Cardiac fibroblast (primary cell): Measurements from ENCODE around the gene AP1AR.

Experiments used
- DNase-seq, 2 donors: peaks; one replicate each; pipeline versions ENCODE4 v3.0.0 to v3.0.0-alpha.2; 2010; ENCODE audit warnings: low read depth in 2 of 2
- H3K4me3 ChIP-seq, 2 donors: replicated peaks in 1 of 2; 1 replicate in 1 of 2; 2 replicates in 1 of 2; pipeline ENCODE4 v1.5.1; 2011; ENCODE audit warnings: low read depth in 2 of 2, low read length in 2 of 2, mild to moderate bottlenecking in 2 of 2, moderate library complexity in 1 of 2
- TF ChIP-seq, protein P1 (sequence below): IDR thresholded peaks from one replicate; pipeline ENCODE4 v1.5.1; 2011; ENCODE audit warnings: low read depth, mild to moderate bottlenecking, low read length, inconsistent platforms

Gene AP1AR

DNA sequence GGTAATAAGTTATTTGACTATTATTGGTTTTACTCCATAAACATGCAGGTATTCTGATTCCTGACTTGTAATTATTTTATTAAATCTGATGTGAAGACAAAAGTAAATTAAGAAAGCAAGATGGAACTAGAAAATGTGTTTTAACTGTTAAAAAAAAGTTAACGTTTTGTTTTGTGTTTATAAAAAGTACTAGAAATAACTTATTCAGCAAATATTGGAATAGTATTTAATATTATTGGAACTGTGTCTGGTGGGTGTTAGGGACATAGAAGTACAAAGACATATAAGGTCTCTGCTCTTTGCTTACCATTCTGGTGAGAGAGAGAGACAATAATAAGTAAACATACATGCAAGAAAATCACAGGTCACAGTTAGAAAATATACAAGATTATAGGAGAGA, 38.5 kb downstream of the AP1AR start:
- TF ChIP-seq, protein P1, sequence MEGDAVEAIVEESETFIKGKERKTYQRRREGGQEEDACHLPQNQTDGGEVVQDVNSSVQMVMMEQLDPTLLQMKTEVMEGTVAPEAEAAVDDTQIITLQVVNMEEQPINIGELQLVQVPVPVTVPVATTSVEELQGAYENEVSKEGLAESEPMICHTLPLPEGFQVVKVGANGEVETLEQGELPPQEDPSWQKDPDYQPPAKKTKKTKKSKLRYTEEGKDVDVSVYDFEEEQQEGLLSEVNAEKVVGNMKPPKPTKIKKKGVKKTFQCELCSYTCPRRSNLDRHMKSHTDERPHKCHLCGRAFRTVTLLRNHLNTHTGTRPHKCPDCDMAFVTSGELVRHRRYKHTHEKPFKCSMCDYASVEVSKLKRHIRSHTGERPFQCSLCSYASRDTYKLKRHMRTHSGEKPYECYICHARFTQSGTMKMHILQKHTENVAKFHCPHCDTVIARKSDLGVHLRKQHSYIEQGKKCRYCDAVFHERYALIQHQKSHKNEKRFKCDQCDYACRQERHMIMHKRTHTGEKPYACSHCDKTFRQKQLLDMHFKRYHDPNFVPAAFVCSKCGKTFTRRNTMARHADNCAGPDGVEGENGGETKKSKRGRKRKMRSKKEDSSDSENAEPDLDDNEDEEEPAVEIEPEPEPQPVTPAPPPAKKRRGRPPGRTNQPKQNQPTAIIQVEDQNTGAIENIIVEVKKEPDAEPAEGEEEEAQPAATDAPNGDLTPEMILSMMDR: no peak
- DNase-seq: no peak

DNA sequence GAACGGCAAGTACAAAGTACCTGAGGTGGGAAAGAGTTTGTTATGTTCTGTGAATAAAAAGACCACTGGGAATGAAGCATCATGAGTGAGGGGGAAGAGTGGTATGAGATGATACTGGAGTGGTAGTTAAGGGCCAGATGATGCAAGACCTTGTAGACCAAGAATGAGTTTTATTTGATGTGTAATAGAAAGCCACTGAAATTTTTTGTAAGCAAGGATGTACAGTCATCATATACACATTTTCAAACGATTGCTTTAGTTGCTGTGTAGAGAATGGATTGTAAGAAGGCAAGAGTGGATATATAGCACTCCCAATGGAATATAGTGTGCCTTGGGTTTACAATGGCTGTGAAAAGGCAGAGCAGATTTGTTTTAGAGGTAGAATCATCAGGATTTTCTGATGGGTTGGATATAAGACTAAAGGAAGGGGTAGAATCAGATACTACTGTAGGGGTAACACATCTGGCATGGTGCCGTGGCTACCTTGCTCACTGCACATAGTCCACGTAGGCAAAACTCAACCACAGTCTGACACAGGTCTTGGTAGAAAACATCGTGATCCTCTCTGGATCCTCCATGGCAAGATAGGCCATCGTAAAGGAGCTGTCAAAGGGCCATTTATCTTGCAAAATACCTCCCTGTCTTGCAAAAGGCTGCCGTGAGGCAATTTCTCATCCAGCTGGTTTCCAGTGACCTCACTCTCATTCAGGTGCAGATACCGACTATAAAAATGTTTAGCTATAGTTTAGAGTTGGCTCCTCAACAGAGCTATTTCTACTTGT, 39.2 kb downstream of the AP1AR start:
- peak; percentile 40 to 87 for DNase-seq
- H3K4me3 ChIP-seq: no peak overlapping the region
- TF ChIP-seq, protein P1: no peak

More for the DNA sequence above, 38.5 kb downstream of the AP1AR start:
- no peak overlapping the region for H3K4me3 ChIP-seq

DNA sequence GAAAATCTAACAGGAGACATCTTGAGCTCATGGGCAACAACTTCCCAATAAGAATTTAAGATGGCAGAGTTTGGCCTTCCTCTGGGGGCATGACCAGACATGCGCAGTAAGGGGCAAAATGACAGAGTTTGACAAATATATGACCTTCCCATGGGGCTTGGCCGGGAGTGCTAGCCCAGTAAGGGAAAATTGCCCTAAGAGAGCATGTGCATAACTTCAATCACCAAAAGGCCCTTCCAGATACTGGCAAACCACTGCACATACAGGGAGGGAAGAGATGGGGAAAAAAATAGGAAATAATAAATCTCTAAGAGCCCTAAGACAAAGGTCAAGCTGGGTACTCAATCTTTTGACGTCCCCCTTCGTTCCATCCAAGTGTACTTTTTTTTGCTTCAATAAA, 40.7 kb downstream of the AP1AR start:
- TF ChIP-seq, protein P1: no peak
- no peak overlapping the region for H3K4me3 ChIP-seq
- no peak for DNase-seq

DNA sequence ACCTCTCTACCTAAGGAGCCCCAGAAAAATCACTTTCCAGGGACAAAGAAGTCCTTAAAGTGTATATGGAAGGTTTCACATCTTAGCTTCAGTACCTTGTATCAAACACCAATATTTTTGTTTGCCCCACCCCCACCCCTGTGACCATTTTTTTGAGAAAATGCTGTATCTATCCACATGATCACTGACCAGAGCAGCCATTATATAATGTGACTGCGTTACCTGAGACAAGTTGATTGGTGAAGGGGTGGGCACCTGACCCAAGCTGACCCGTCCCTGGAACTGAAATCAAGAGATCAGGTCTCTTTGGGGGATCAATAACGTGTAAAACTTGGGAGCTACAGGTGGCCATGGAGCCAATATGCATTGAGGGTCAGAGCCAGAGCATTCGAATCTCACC, 43.4 kb downstream of the AP1AR start:
- H3K4me3 ChIP-seq: no peak overlapping the region
- no peak for DNase-seq
- TF ChIP-seq, protein P1: no peak

DNA sequence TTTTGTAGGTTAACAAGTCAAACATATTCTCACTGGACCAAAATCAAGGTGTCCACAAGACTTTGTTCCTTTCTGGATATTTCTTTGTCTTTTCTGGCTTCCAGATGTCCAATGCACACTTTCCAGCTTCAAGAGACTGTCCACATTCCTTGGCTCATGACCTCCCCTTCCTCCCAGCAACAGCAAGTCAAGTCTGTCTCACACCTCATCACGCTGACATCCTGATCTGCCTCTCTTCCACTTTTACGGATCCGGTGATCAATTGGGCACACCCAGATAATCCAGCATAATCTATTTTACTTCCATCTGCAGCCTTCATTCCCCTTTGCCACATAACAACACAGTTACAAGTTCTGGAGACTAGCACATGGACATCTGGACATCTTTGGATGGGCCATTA, 44.5 kb downstream of the AP1AR start:
- no peak for DNase-seq
- H3K4me3 ChIP-seq: no peak overlapping the region
- TF ChIP-seq, protein P1: no peak

DNA sequence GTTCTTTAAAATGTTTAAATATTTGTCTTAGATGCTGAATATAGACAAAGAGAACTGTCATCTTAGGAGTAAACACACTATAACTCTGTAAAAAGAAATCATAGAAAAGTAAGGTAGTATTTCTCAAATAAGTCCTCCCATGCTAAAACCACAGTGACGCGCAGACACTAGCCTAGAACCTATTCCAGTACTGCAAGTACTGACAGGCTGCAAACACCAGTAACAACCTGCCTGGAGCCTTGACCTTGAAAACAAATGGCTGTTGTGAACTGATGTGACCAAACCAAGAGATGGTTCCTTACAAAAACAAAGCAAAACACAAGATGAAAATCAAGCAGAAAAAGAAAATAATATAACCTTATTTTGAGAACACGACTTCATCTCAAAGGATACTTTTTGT, 45.6 kb downstream of the AP1AR start:
- TF ChIP-seq, protein P1: no peak
- H3K4me3 ChIP-seq: no peak overlapping the region
- DNase-seq: no peak
